ENCODE data around the gene THSD1. TPM values are rescaled to one million over a fixed set of nuclear protein-coding genes. Genes with fewer than 3 reads are reported as not detected.

The THSD1 gene
- polyA plus RNA-seq, 1 donor (not counting 4 experiments of a cell fraction or from before 2014, with no cell fraction given), result 9.2 TPM

GRCh38 chr13:52345631-52346251 lies 60.2 kb downstream of the THSD1 start:
- no peaks in the 10 kb centered on the region for H3K27me3 ChIP-seq (ENCODE audit: control insufficient read depth, extremely low read depth, insufficient read depth, low read length)
- H3K9me3 ChIP-seq (ENCODE audit: control insufficient read depth, low read depth, low read length), result no peaks in the 10 kb centered on the region
- H3K9me1 ChIP-seq (ENCODE audit: control insufficient read depth, extremely low read depth, insufficient read depth, low read length), result no peaks in the 10 kb centered on the region
- TF ChIP-seq EZH2 (IDR thresholded peaks at IDR 0.05; ENCODE audit: low read length) (no peak), CTCF (optimal IDR thresholded peaks at IDR 0.05 in 1 of 3, IDR thresholded peaks at IDR 0.05 in 1 of 3, conservative IDR thresholded peaks at IDR 0.05 in 1 of 3; ENCODE audit: extremely low read depth in 1 of 3, insufficient read depth in 2 of 3, low read length in 3 of 3) (no peak)
- no peaks in the 10 kb centered on the region for H3K79me2 ChIP-seq (ENCODE audit: control insufficient read depth, insufficient read depth, low read length)
- peak overlapping the region; percentile 72 for H3K27ac ChIP-seq (ENCODE audit: control insufficient read depth, insufficient read depth, low read length)
- H3K36me3 ChIP-seq (ENCODE audit: control insufficient read depth in 2 of 2, extremely low read depth in 1 of 2, insufficient read depth in 2 of 2, low read length in 2 of 2), result no peaks in the 10 kb centered on the region
- peaks cover 36% of the 10 kb centered on the region for H3K4me1 ChIP-seq (ENCODE audit: control insufficient read depth, extremely low read depth, insufficient read depth, low read length)
- H3K9ac ChIP-seq (ENCODE audit: control insufficient read depth, extremely low read depth, insufficient read depth, low read length), result peak overlapping the region; percentile 22
- peak overlapping the region in 1 of 3 experiments; percentile 66 for H3K4me3 ChIP-seq (ENCODE audit: control insufficient read depth in 2 of 3, extremely low read depth in 1 of 3, insufficient read depth in 2 of 3, low read depth in 1 of 3, low read length in 3 of 3)
- H3K4me2 ChIP-seq (ENCODE audit: control insufficient read depth, extremely low read depth, insufficient read depth, low read depth, low read length), result peak overlapping the region; percentile 82
- dilution Hi-C loops (cut with MboI; ENCODE audit: extremely low pct_ligation_motif_present, low sequenced_read_pairs), result no loop called here
- peak overlapping the region; percentile 80 for H2AFZ ChIP-seq (ENCODE audit: control insufficient read depth, low read length)
- H4K20me1 ChIP-seq (ENCODE audit: control insufficient read depth, extremely low read depth, insufficient read depth, low read length), result no peaks in the 10 kb centered on the region
- DNase-seq (ENCODE audit: low read depth, low spot score), result no peak
- peak; percentile 72 for FAIRE-seq

DNA sequence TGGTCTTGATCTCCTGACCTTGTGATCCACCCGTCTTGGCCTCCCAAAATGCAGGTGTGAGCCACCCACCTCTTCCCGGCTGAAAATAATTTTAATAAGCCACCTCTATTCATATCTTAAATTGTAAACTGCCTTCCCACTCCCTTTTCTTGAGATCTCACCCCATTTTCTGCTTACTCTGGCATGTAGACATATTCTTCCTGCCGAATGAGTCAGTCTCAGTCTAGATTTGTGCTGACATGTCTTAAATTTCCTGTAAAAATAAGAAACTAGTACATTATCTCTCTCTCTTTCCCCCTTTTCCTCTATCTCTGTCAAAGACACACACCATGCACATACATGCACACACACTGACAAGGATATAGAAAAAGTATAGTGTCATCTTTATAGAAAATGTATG lies 60.9 kb downstream of the THSD1 start:
- dilution Hi-C loops (cut with MboI; ENCODE audit: extremely low pct_ligation_motif_present, low sequenced_read_pairs), result no loop called here
- no peaks in the 10 kb centered on the region for H4K20me1 ChIP-seq (ENCODE audit: control insufficient read depth, extremely low read depth, insufficient read depth, low read length)
- FAIRE-seq (peak; percentile 34), DNase-seq (ENCODE audit: low read depth, low spot score) (no peak)
- H3K9me1 ChIP-seq (ENCODE audit: control insufficient read depth, extremely low read depth, insufficient read depth, low read length), result no peaks in the 10 kb centered on the region
- H3K4me2 ChIP-seq (ENCODE audit: control insufficient read depth, extremely low read depth, insufficient read depth, low read depth, low read length), result peak overlapping the region; percentile 82
- H3K79me2 ChIP-seq (ENCODE audit: control insufficient read depth, insufficient read depth, low read length), result no peaks in the 10 kb centered on the region
- H3K36me3 ChIP-seq (ENCODE audit: control insufficient read depth in 2 of 2, extremely low read depth in 1 of 2, insufficient read depth in 2 of 2, low read length in 2 of 2), result no peaks in the 10 kb centered on the region
- H3K9ac ChIP-seq (ENCODE audit: control insufficient read depth, extremely low read depth, insufficient read depth, low read length), result peak overlapping the region; percentile 28
- H3K4me3 ChIP-seq (ENCODE audit: control insufficient read depth in 2 of 3, extremely low read depth in 1 of 3, insufficient read depth in 2 of 3, low read depth in 1 of 3, low read length in 3 of 3), result peak overlapping the region in 2 of 3 experiments; percentile 55 to 66
- H3K27ac ChIP-seq (ENCODE audit: control insufficient read depth, insufficient read depth, low read length), result peak overlapping the region; percentile 72
- no peaks in the 10 kb centered on the region for H3K27me3 ChIP-seq (ENCODE audit: control insufficient read depth, extremely low read depth, insufficient read depth, low read length)
- no peak for TF ChIP-seq CTCF (optimal IDR thresholded peaks at IDR 0.05 in 1 of 3, IDR thresholded peaks at IDR 0.05 in 1 of 3, conservative IDR thresholded peaks at IDR 0.05 in 1 of 3; ENCODE audit: extremely low read depth in 1 of 3, insufficient read depth in 2 of 3, low read length in 3 of 3)
- no peaks in the 10 kb centered on the region for H3K9me3 ChIP-seq (ENCODE audit: control insufficient read depth, low read depth, low read length)
- peak overlapping the region; percentile 82 for H2AFZ ChIP-seq (ENCODE audit: control insufficient read depth, low read length)
- peaks cover 36% of the 10 kb centered on the region for H3K4me1 ChIP-seq (ENCODE audit: control insufficient read depth, extremely low read depth, insufficient read depth, low read length)
